Endothelial cell of umbilical vein (primary cell): ENCODE data around the gene ZNF609. TPM values are rescaled to one million over a fixed set of nuclear protein-coding genes. Genes with fewer than 3 reads are reported as not detected.

Experiments used
- BruUV-seq: library from RNA; stranded (reverse); fragments of 400-500 nt; replicated peaks from 2 replicates; lab custom pipeline; 2021; lab: Mats Ljungman, UMichigan
- CTCF ChIA-PET: fragments of 300-600, 350-600 bp; sonication (Branson Sonifier 250); formaldehyde crosslinking; loops from one replicate; lab custom pipeline; 2021; ENCODE audit warnings: antibody characterized with exemption, inconsistent platforms; lab: Charles Lee
- POLR2A ChIA-PET: fragments of 300-600, 350-600 bp; sonication (Branson Sonifier 250); formaldehyde crosslinking; loops from one replicate; lab custom pipeline; 2021; ENCODE audit warnings: antibody characterized with exemption, inconsistent platforms; lab: Charles Lee
- DNase-seq: peaks from one replicate; pipeline ENCODE4 v3.0.0-alpha.2; 2011; ENCODE audit warnings: low read depth, low spot score
- FAIRE-seq: peaks from 2 replicates; lab custom pipeline; 2011; peaks lifted over from hg19 to GRCh38; lab: Jason Lieb, UNC
- H2AFZ ChIP-seq: 2 replicates; pipeline ENCODE4 v1.6.0; 2012; ENCODE audit warnings: low read depth, low read length, control low read depth, inconsistent platforms
- H3K27ac ChIP-seq: 2 replicates; pipeline ENCODE4 v1.5.1; 2011; ENCODE audit warnings: low read depth, mild to moderate bottlenecking, control low read depth, low read length, moderate library complexity; ENCODE audit not compliant: insufficient read depth
- H3K27me3 ChIP-seq, 2 experiments: 2 replicates each; pipeline versions ENCODE4 v1.6.0 to v1.6.1; 2011; ENCODE audit warnings: low read length in 2 of 2, mixed read lengths in 1 of 2; ENCODE audit not compliant: control insufficient read depth in 2 of 2, insufficient read depth in 2 of 2
- H3K36me3 ChIP-seq, 2 experiments: 2 replicates in 1 of 2; 3 replicates in 1 of 2; pipeline ENCODE4 v1.5.1; 2011; ENCODE audit warnings: low read length in 2 of 2, mild to moderate bottlenecking in 1 of 2, moderate library complexity in 1 of 2; ENCODE audit not compliant: control insufficient read depth in 2 of 2, insufficient read depth in 2 of 2; ENCODE audit errors: extremely low read depth in 1 of 2
- H3K4me1 ChIP-seq: 3 replicates; pipeline ENCODE4 v1.5.1; 2011; ENCODE audit warnings: mild to moderate bottlenecking, low read length; ENCODE audit not compliant: control insufficient read depth, insufficient read depth; ENCODE audit errors: extremely low read depth
- H3K4me2 ChIP-seq: 2 replicates; pipeline ENCODE4 v1.6.1; 2011; ENCODE audit warnings: low read length, control low read depth, mixed read lengths; ENCODE audit not compliant: insufficient read depth
- H3K4me3 ChIP-seq, 3 experiments: fragments of 200-600 bp in 1 of 3; sonication (generic), shearing (Covaris generic) in 1 of 3; replicated peaks in 1 of 3; 2 replicates each; pipeline ENCODE4 v1.5.1; 2011 to 2016; ENCODE audit warnings: control low read depth in 3 of 3, low read length in 3 of 3, mild to moderate bottlenecking in 2 of 3, inconsistent platforms in 1 of 3, low read depth in 1 of 3, moderate library complexity in 1 of 3; ENCODE audit not compliant: insufficient read depth in 1 of 3
- H3K79me2 ChIP-seq: 2 replicates; pipeline ENCODE4 v1.6.0; 2012; ENCODE audit warnings: low read length, inconsistent platforms; ENCODE audit not compliant: control insufficient read depth, insufficient read depth
- H3K9ac ChIP-seq: replicated peaks from 2 replicates; pipeline ENCODE3; 2011; ENCODE audit warnings: low read length, control low read depth; ENCODE audit not compliant: insufficient read depth; ENCODE audit errors: extremely low read depth
- H3K9me1 ChIP-seq: replicated peaks from 3 replicates; pipeline ENCODE4 v1.6.0; 2011; ENCODE audit warnings: mild to moderate bottlenecking, low read length; ENCODE audit not compliant: control insufficient read depth, insufficient read depth; ENCODE audit errors: extremely low read depth
- H3K9me3 ChIP-seq: replicated peaks from 2 replicates; pipeline ENCODE4 v1.5.1; 2012; ENCODE audit warnings: low read length, inconsistent platforms; ENCODE audit not compliant: control insufficient read depth, insufficient read depth
- H4K20me1 ChIP-seq: replicated peaks from 2 replicates; pipeline ENCODE3; 2011; ENCODE audit warnings: mild to moderate bottlenecking, low read length; ENCODE audit not compliant: control insufficient read depth, insufficient read depth; ENCODE audit errors: extremely low read depth
- CTCF ChIP-seq, 2 donors: IDR thresholded peaks; 1 replicate in 1 of 2; 2 replicates in 1 of 2; pipeline ENCODE4 v1.5.1; 2011; ENCODE audit warnings: low read length in 2 of 2, mild to moderate bottlenecking in 2 of 2, moderate library complexity in 2 of 2, control low read depth in 1 of 2, inconsistent platforms in 1 of 2, low read depth in 1 of 2; ENCODE audit not compliant: insufficient read depth in 1 of 2; ENCODE audit errors: extremely low read depth in 1 of 2
- FOS ChIP-seq: IDR thresholded peaks from 2 replicates; pipeline ENCODE4 v1.6.1; 2011; ENCODE audit warnings: mild to moderate bottlenecking, low read length, moderate library complexity, borderline replicate concordance; ENCODE audit not compliant: insufficient read depth
- JUN ChIP-seq: IDR thresholded peaks from 2 replicates; pipeline ENCODE4 v1.6.1; 2011; ENCODE audit warnings: borderline replicate concordance, low read depth; ENCODE audit not compliant: insufficient read length, insufficient read depth
- MYC ChIP-seq: IDR thresholded peaks from one replicate; pipeline ENCODE4 v1.6.1; 2011; ENCODE audit warnings: mild to moderate bottlenecking, low read depth, low read length
- POLR2A ChIP-seq: IDR thresholded peaks from 2 replicates; pipeline ENCODE4 v1.6.1; 2012; ENCODE audit warnings: low read depth, mild to moderate bottlenecking, control low read depth, low read length
- dilution Hi-C: fragments of 300-500 bp; cut with MboI; formaldehyde crosslinking; loops from one replicate; pipeline ENCODE4 v1.15.0; 2019; ENCODE audit warnings: low sequenced_read_pairs; ENCODE audit not compliant: extremely low pct_ligation_motif_present
- intact Hi-C: fragments of 100-400 bp; cut with micrococcal nuclease; formaldehyde crosslinking; loops from one replicate; pipeline ENCODE4 v1.10.0; 2022
- polyA plus RNA-seq, 4 experiments: library from polyadenylated mRNA; depleted of rRNA in 3 of 4; stranded (reverse) in 3 of 4; unstranded in 1 of 4; fragments of >200 nt; gene quantifications; 2 replicates each; pipeline versions ENCODE4 v1.2.1 to v1.2.3, GENCODE V29; 2011 to 2012; ENCODE audit warnings: missing spikeins in 1 of 4
- total RNA-seq: library from RNA; stranded (reverse); gene quantifications from 2 replicates; pipeline ENCODE4 v1.2.3, GENCODE V29; 2021
- TF ChIP-seq, protein P1 (sequence below): IDR thresholded peaks from 2 replicates; pipeline ENCODE4 v1.6.1; 2011; ENCODE audit not compliant: insufficient read depth, insufficient read length

Gene ZNF609
- total and polyA plus RNA-seq, 2 donors (not counting 3 experiments of a cell fraction or from before 2014, with no cell fraction given) = 18.2 to 49.6 TPM

- intact Hi-C loops (loop anchor here (2.0 to 10.0 kb wide), 2 partner anchors 227 to 439 kb away; no protein-coding TSS in a partner anchor), dilution Hi-C loops (no loop called here)
- Histone ChIP-seq H3K36me3 (no peaks in the 10 kb centered on the region), H3K27ac (no peak overlapping the region), H3K79me2 (peaks cover 13% of the 10 kb centered on the region), H3K9ac (no peak overlapping the region), H3K9me3 (no peaks in the 10 kb centered on the region), H2AFZ (no peak overlapping the region), H3K27me3 (no peaks in the 10 kb centered on the region), H3K4me3 (no peak overlapping the region), H3K9me1 (no peaks in the 10 kb centered on the region), H3K4me2 (no peak overlapping the region), H3K4me1 (no peaks in the 10 kb centered on the region), H4K20me1 (no peaks in the 10 kb centered on the region)
- ChIA-PET CTCF (interaction anchor here (0.6 to 4.4 kb wide), 46 partner anchors 9 to 491 kb away, joined by 3 to 92 read pairs (median 4); partner anchors contain the start of genes PPIB and ZNF609), POLR2A (no interaction called here)
- DNase-seq (peak; percentile 57), FAIRE-seq (no peak)
- BruUV-seq = no TSS peak
- TF ChIP-seq CTCF (IDR thresholded peaks at IDR 0.05; ENCODE audit: extremely low read depth in 1 of 2, insufficient read depth in 1 of 2, low read depth in 1 of 2, low read length in 2 of 2) (peak in 1 of 2 donors; percentile 17), POLR2A (no peak)
Observed at GRCh38 chr15:64653757-64654156, 193.4 kb downstream of the ZNF609 start.

DNA sequence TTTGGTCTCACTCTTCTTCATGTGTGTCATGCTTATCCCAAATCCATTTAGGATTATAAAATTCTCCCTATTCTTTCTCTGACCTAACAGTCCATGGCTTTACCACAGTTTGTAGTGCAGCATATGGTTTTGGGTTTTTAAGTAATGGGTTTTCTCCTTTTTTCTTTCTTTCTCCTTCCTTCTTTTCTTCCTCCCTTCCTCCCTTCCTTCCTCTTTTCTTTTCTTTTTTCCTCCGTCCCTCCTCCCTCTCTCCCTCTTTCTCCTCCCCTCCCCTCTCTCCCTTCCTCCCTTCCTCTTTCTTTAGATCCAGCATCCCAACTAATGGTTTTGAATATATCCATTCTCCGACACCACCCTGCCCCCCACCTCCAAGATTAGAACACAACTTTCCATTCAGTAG is 196.1 kb downstream of the ZNF609 start:
- no peaks in the 10 kb centered on the region for H3K9me3 ChIP-seq
- H3K4me2 ChIP-seq = no peak overlapping the region
- peaks cover 11% of the 10 kb centered on the region for H3K79me2 ChIP-seq
- FAIRE-seq = no peak
- no peaks in the 10 kb centered on the region for H3K27me3 ChIP-seq
- H3K9me1 ChIP-seq = no peaks in the 10 kb centered on the region
- BruUV-seq = no TSS peak
- ChIA-PET POLR2A (no interaction called here), CTCF (interaction anchor here (0.7 kb wide), 1 partner anchor 230 kb away, joined by 4 read pairs; no protein-coding TSS in a partner anchor)
- no peak for DNase-seq
- H2AFZ ChIP-seq = no peak overlapping the region
- TF ChIP-seq FOS = no peak
- no peak for TF ChIP-seq POLR2A
- TF ChIP-seq, protein P1, sequence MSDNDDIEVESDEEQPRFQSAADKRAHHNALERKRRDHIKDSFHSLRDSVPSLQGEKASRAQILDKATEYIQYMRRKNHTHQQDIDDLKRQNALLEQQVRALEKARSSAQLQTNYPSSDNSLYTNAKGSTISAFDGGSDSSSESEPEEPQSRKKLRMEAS = no peak
- no peak for TF ChIP-seq MYC
- TF ChIP-seq JUN = no peak
- no peak for TF ChIP-seq CTCF (IDR thresholded peaks at IDR 0.05; ENCODE audit: extremely low read depth in 1 of 2, insufficient read depth in 1 of 2, low read depth in 1 of 2, low read length in 2 of 2)
- no peaks in the 10 kb centered on the region for H3K4me1 ChIP-seq
- H3K4me3 ChIP-seq = no peak overlapping the region
- H3K9ac ChIP-seq = no peak overlapping the region
- peaks cover 2% of the 10 kb centered on the region for H4K20me1 ChIP-seq
- intact Hi-C loops (loop anchor here (10.0 kb wide), 1 partner anchor 442 kb away; no protein-coding TSS in a partner anchor), dilution Hi-C loops (no loop called here)
- H3K27ac ChIP-seq = no peak overlapping the region
- H3K36me3 ChIP-seq = no peaks in the 10 kb centered on the region
